A549 treated with CORT108297 at 1 μM for 4 hours (cell line): ENCODE measurements around the gene OR51B4. TPM values are rescaled to one million over a fixed set of nuclear protein-coding genes. Genes with fewer than 3 reads are reported as not detected.

Experiments
- total RNA-seq: library from RNA; stranded (reverse); fragments of 200-300 nt; extraction: Qiagen RNA extraction; gene quantifications from 5 replicates; pipeline ENCODE4 v1.2.3, GENCODE V29; 2022

Gene OR51B4
- total RNA-seq = not detected in 5 replicates

DNA sequence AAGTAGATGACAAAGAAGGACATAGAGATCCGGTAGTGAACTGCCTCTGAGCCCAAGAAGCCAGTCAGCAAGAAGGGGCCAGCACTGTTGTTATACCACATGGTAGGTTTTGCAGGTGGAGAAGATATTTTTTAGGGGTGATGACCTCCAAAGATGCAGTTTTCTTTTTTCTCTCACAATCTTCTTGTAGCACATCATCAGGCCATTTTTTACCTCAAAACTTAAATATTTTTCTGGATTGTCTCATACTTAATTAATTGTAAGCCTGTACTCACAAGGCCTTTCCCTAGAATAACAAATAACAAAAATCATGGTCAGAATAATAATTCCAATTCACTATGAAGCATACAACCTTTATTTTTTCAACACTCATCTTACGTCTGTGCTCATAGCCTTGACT lies at the start of gene OR51B4:
OR51B4 (minus strand) TSS at position 101 of the 400 bp plus-strand sequence; CDS start at position 101, 0 bp downstream.

DNA sequence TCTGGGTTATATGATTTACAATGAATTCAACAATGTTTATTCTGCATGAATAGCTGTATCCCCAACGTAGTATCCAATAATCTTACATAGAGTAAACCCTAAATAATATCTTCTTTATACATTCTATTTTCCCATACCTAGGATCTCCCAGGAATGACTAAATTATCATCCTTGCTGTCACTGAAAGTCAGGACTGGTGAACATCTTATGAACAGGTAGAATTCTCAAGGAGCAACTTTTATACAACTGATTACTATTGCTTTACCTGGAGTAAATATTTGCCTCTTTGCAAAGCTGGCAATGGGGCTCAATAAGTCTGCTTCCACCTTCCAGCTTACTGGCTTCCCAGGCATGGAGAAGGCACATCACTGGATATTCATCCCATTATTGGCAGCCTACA lies 49.5 kb upstream of the OR51B4 start, which contains the start of gene OR51B6:
OR51B6 (plus strand) TSS at position 301 of the 400 bp plus-strand sequence; CDS start at position 301, 0 bp downstream.

DNA sequence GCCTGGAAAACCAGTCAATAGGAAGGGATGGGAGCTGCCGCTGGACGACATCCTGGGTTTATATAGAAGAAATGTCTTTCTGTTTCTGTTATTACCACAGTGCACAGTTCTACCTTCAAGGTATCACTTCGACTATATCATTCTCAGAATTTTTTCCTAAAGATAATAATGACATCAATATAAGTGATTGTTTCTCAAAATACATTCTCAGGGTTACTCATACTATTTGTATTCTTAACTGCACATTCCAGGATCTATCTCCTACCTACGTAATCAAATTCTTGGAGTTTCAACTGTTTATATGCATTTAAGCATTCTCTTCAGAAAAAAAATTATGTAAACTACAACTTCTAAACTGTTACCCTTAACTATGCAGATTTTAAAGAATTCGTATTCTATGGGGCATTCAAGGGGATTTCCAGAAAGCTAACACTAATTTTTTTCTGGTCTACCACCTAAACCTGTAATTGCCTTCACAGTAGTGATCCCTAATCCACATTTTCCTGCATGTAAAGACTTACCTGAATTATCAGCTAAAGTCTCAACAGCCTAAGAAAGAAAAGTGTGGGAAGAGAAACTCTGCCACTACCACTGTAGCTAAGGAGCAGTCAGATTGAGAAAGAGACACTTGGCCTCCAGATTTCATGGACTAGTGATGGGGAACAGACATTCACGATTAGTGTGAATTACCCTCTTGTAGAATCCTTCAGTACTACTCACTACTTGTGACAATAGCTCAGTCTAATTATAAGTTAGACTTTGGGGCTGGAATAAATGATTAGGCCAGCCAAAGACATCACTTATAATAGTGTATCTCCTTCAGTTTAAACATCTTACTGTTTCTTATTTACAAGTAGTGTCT lies 42.0 kb upstream of the OR51B4 start, which contains the start of gene OR51B5:
OR51B5 (minus strand) TSS at position 51 of the 862 bp plus-strand sequence; CDS start at position 51, 0 bp downstream.

DNA sequence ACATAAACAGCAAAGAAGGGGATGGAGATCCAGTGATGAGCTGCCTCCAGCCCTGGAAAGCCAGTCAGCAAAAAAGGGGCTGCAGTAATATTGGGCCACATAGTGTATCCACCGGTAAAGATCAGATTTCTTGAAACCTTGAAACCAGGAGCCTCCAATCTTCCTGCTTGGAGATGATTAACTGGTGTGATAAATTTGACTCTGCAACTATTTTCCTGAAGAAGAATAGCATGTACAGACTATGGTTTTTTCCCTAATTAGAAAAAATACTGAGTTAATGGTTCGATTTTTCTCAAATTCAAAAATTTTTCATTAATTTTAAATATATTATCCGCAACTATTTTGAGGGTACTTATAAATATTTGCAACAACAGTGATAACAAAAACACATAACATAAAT lies 22.5 kb upstream of the OR51B4 start, which contains the start of gene OR51B2:
OR51B2 (minus strand) TSS at position 101 of the 400 bp plus-strand sequence; CDS start at position 101, 0 bp downstream.

DNA sequence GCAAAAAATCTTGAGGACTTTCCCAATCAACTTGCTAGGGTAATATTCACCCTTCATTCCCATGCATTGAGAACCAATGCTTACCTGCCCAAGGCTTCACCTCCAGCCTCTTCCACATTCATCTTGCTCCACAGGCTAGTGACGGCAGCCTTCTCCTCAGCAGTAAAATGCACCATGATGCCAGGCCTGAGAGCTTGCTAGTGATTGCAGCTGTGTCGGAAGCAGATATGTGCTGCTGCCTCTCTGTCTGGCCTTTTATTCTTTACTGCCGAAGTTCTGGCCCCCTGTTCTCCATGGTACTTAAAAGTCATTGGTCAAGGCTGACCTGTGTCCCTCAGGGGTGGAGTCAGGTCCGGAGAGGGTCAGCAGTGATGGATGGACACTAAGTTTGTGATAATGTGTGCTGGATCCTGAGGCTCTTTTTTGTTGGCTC lies 32.0 kb downstream of the OR51B4 start, which contains the start of gene HBE1:
HBE1 (minus strand) TSS at position 231 of the 433 bp plus-strand sequence; CDS start at position 176, 55 bp downstream.

GRCh38 chr11:5254646-5255413 lies 46.9 kb downstream of the OR51B4 start, which contains the start of gene HBG2:
HBG2 (minus strand) TSS chr11:5254781; CDS start chr11:5254728, 53 bp downstream.

Other genes with a start within 250 kb of the OR51B4 start
- gene OR52E2, start 242.3 kb downstream of the OR51B4 start, total RNA-seq = not detected in 5 replicates
- not detected in 5 replicates for gene OR52E1, start 232.4 kb downstream of the OR51B4 start, total RNA-seq
- gene OR52A5, start 163.6 kb downstream of the OR51B4 start, total RNA-seq = not detected in 5 replicates
- not detected in 5 replicates for gene OR52A1, start 147.2 kb downstream of the OR51B4 start, total RNA-seq
- gene OR51V1, start 101.3 kb downstream of the OR51B4 start, total RNA-seq = not detected in 5 replicates
- gene HBB, start 74.9 kb downstream of the OR51B4 start, total RNA-seq = not detected in 5 replicates
- gene HBD, start 67.5 kb downstream of the OR51B4 start, total RNA-seq = not detected in 5 replicates
- not detected in 5 replicates for gene HBG1, start 52.1 kb downstream of the OR51B4 start, total RNA-seq
- not detected in 5 replicates for gene HBG2, start 47.2 kb downstream of the OR51B4 start, total RNA-seq
- gene HBE1, start 32.0 kb downstream of the OR51B4 start, total RNA-seq = 0.15 to 0.29 TPM (median 0.21 TPM) in 3 of 5 replicates, not detected in the others
- not detected in 5 replicates for gene OR51B2, start 22.4 kb upstream of the OR51B4 start, total RNA-seq
- not detected in 5 replicates for gene OR51B5, start 41.6 kb upstream of the OR51B4 start, total RNA-seq
- gene OR51B6, start 49.6 kb upstream of the OR51B4 start, total RNA-seq = not detected in 5 replicates
- not detected in 5 replicates for gene OR51M1, start 81.9 kb upstream of the OR51B4 start, total RNA-seq
- gene OR51Q1, start 120.2 kb upstream of the OR51B4 start, total RNA-seq = not detected in 5 replicates
- not detected in 5 replicates for gene OR51I1, start 139.6 kb upstream of the OR51B4 start, total RNA-seq
- gene OR51I2, start 147.4 kb upstream of the OR51B4 start, total RNA-seq = not detected in 5 replicates
- not detected in 5 replicates for gene OR52D1, start 186.7 kb upstream of the OR51B4 start, total RNA-seq
- not detected in 5 replicates for gene UBQLN3, start 208.0 kb upstream of the OR51B4 start, total RNA-seq
- gene UBQLNL, start 214.8 kb upstream of the OR51B4 start, total RNA-seq = 0.04 TPM in 1 of 5 replicates, not detected in the others
- gene OR52H1, start 246.6 kb upstream of the OR51B4 start, total RNA-seq = not detected in 5 replicates